22Rv1 (cell line): ENCODE results near the gene ELOVL5.

ENCODE experiments used
- CTCF ChIP-seq: fragments of 450-650 bp; IDR thresholded peaks from 2 replicates; pipeline ENCODE4 v1.5.1; 2017; ENCODE audit warnings: mild to moderate bottlenecking
- ZFX ChIP-seq: fragments of 450-650 bp; IDR thresholded peaks from 2 replicates; pipeline ENCODE4 v1.6.1; 2017; ENCODE audit warnings: antibody characterized with exemption, borderline replicate concordance

GRCh38 chr6:53268858-53269608, 79.7 kb downstream of the ELOVL5 start:
- no peak for TF ChIP-seq CTCF
- TF ChIP-seq ZFX, result no peak
